Lower leg skin (tissue), 3 donors: Measurements from ENCODE around the gene CACNA1B.

Source experiments
- CTCF ChIP-seq, 3 donors: fragments of 450-650 bp; IDR thresholded peaks; one replicate each; pipeline ENCODE4 v1.5.1; 2016; ENCODE audit warnings: antibody characterized with exemption in 3 of 3, mild to moderate bottlenecking in 3 of 3, moderate library complexity in 2 of 3
- POLR2A ChIP-seq, 2 donors: fragments of 450-650 bp; IDR thresholded peaks; one replicate each; pipeline ENCODE4 v1.6.1; 2016 to 2017; ENCODE audit warnings: antibody characterized with exemption in 2 of 2, mild to moderate bottlenecking in 1 of 2, moderate library complexity in 1 of 2

DNA sequence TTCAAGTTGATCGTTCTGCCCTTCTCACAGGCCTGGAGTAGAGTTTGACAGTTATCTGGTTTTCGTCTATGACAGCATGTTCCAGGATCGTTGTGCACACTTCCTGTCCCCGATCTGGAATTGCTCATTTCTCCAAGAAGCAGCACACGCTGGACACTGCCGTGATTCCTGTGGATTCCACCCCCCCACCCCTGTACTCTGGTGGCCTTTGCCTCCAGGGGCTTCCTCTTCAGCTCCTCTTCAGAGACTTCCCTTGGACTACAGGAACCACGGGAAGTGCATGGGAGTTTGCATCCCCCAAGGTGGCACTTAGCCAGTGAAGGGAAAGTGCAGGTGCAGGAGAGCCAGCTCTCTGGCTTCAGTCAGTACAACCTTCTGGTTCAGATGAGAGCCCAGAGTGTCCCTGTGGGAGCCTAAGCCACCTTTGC, 160.7 kb downstream of the CACNA1B start:
- TF ChIP-seq CTCF (IDR thresholded peaks at IDR 0.05) (no peak), POLR2A (IDR thresholded peaks at IDR 0.05) (no peak)
